Activated CD4-positive, CD25-positive, alpha-beta regulatory T cell treated with anti-CD3 and anti-CD28 coated beads, Interleukin-2, amount 50 U/mL, for 72 hours (primary cell): ENCODE measurements around the gene ASIC4.

ENCODE experiments used
- DNase-seq: peaks from one replicate; pipeline ENCODE4 v3.0.0; 2021

Gene ASIC4

GRCh38 chr2:219570924-219571310 is 56.6 kb downstream of the ASIC4 start:
- no peak for DNase-seq

- DNase-seq, result no peak
Observed at GRCh38 chr2:219571311-219572236, 57.3 kb downstream of the ASIC4 start, which contains the start of gene OBSL1. Gene OBSL1 (minus strand): TSS chr2:219571539. CDS start chr2:219571232, 307 bp downstream.

GRCh38 chr2:219572237-219573001 is 58.1 kb downstream of the ASIC4 start, which contains the start of gene INHA:
Gene INHA (plus strand): TSS chr2:219572310. CDS start chr2:219572375, 65 bp downstream.
- DNase-seq, result no peak

GRCh38 chr2:219573166-219573565 is 58.9 kb downstream of the ASIC4 start:
- DNase-seq, result no peak

- no peak for DNase-seq
Observed at GRCh38 chr2:219574484-219575311, 60.4 kb downstream of the ASIC4 start.

GRCh38 chr2:219575566-219576504 is 61.6 kb downstream of the ASIC4 start:
- no peak for DNase-seq

GRCh38 chr2:219576505-219577388 is 62.5 kb downstream of the ASIC4 start:
- no peak for DNase-seq

GRCh38 chr2:219578811-219579613 is 64.7 kb downstream of the ASIC4 start:
- DNase-seq, result no peak

- DNase-seq, result no peak
Observed at GRCh38 chr2:219581346-219581745, 67.1 kb downstream of the ASIC4 start.
